Stimulated activated CD8-positive, alpha-beta memory T cell treated with anti-CD3 and anti-CD28 coated beads, Interleukin-7, amount 100 ng/mL, for 24 hours (primary cell): ENCODE results near the gene NBAS.

Source experiments
- DNase-seq: peaks from one replicate; pipeline ENCODE4 v3.0.0-alpha.2; 2020; ENCODE audit warnings: low read depth

NBAS gene

GRCh38 chr2:15206419-15206818 lies 354.7 kb downstream of the NBAS start:
- no peak for DNase-seq

- DNase-seq: no peak
Observed at GRCh38 chr2:15205562-15205961, 355.6 kb downstream of the NBAS start.

GRCh38 chr2:15201009-15201408 lies 360.1 kb downstream of the NBAS start:
- no peak for DNase-seq

GRCh38 chr2:15200581-15200980 lies 360.6 kb downstream of the NBAS start:
- no peak for DNase-seq

GRCh38 chr2:15198051-15198450 lies 363.1 kb downstream of the NBAS start:
- no peak for DNase-seq

GRCh38 chr2:15195813-15196212 lies 365.3 kb downstream of the NBAS start:
- no peak for DNase-seq

- no peak for DNase-seq
Observed at GRCh38 chr2:15191789-15192188, 369.3 kb downstream of the NBAS start.

GRCh38 chr2:15189216-15189615 lies 371.9 kb downstream of the NBAS start:
- no peak for DNase-seq

- no peak for DNase-seq
Observed at GRCh38 chr2:15187702-15188101, 373.4 kb downstream of the NBAS start.

- DNase-seq: no peak
Observed at GRCh38 chr2:15186118-15186517, 375.0 kb downstream of the NBAS start.

GRCh38 chr2:15184491-15184890 lies 376.6 kb downstream of the NBAS start:
- DNase-seq: no peak

- no peak for DNase-seq
Observed at GRCh38 chr2:15182275-15182674, 378.9 kb downstream of the NBAS start.

GRCh38 chr2:15181092-15181745 lies 379.9 kb downstream of the NBAS start:
- DNase-seq: no peak

- DNase-seq: no peak
Observed at GRCh38 chr2:15180379-15180778, 380.8 kb downstream of the NBAS start.

GRCh38 chr2:15178946-15179345 lies 382.2 kb downstream of the NBAS start:
- DNase-seq: no peak

GRCh38 chr2:15177103-15177502 lies 384.0 kb downstream of the NBAS start:
- peak; percentile 36 for DNase-seq

- no peak for DNase-seq
Observed at GRCh38 chr2:15176604-15177003, 384.5 kb downstream of the NBAS start.

GRCh38 chr2:15174567-15174966 lies 386.6 kb downstream of the NBAS start:
- no peak for DNase-seq

GRCh38 chr2:15173501-15173900 lies 387.6 kb downstream of the NBAS start:
- no peak for DNase-seq

- DNase-seq: no peak
Observed at GRCh38 chr2:15172825-15173224, 388.3 kb downstream of the NBAS start.

- no peak for DNase-seq
Observed at GRCh38 chr2:15170070-15170775, 390.9 kb downstream of the NBAS start.

- DNase-seq: no peak
Observed at GRCh38 chr2:15169326-15170069, 391.6 kb downstream of the NBAS start.

GRCh38 chr2:15168116-15168515 lies 393.0 kb downstream of the NBAS start:
- no peak for DNase-seq
